ENCODE results near the gene CHAT.

Gene CHAT

GRCh38 chr10:49612513-49613164 lies 1.2 kb upstream of the CHAT start:
- DNase-seq: no peak

GRCh38 chr10:49613165-49613881 lies 514 bp upstream of the CHAT start:
- DNase-seq: no peak

- no peak for DNase-seq
These were observed 683 bp downstream of the CHAT start for GRCh38 chr10:49614242-49615198.

- no peak for DNase-seq
These were observed 1.4 kb downstream of the CHAT start for GRCh38 chr10:49615213-49615612.

- no peak for DNase-seq
These were observed 1.9 kb downstream of the CHAT start for GRCh38 chr10:49615721-49616120.

GRCh38 chr10:49616421-49617101 lies 2.7 kb downstream of the CHAT start:
- no peak for DNase-seq

GRCh38 chr10:49617121-49618020 lies 3.5 kb downstream of the CHAT start:
- DNase-seq: no peak

GRCh38 chr10:49618821-49619220 lies 5.0 kb downstream of the CHAT start:
- no peak for DNase-seq

GRCh38 chr10:49619613-49620012 lies 5.8 kb downstream of the CHAT start:
- DNase-seq: no peak

- no peak for DNase-seq
These were observed 6.5 kb downstream of the CHAT start for GRCh38 chr10:49620286-49620810.

GRCh38 chr10:49620841-49621378 lies 7.1 kb downstream of the CHAT start:
- DNase-seq: no peak

GRCh38 chr10:49621561-49621960 lies 7.7 kb downstream of the CHAT start:
- no peak for DNase-seq

- no peak for DNase-seq
These were observed 8.9 kb downstream of the CHAT start for GRCh38 chr10:49622426-49623425.

- no peak for DNase-seq
These were observed 10.8 kb downstream of the CHAT start for GRCh38 chr10:49624629-49625028.

- DNase-seq: no peak
These were observed 11.6 kb downstream of the CHAT start for GRCh38 chr10:49625411-49625810.

GRCh38 chr10:49627038-49627437 lies 13.2 kb downstream of the CHAT start:
- no peak for DNase-seq

GRCh38 chr10:49627644-49628247 lies 13.9 kb downstream of the CHAT start:
- no peak for DNase-seq

- DNase-seq: no peak
These were observed 14.8 kb downstream of the CHAT start for GRCh38 chr10:49628599-49628998.

GRCh38 chr10:49629431-49629881 lies 15.6 kb downstream of the CHAT start:
- DNase-seq: no peak

Data from activated naive CD4-positive, alpha-beta T cell treated with anti-CD3 and anti-CD28 coated beads, Interleukin-2, amount 50 U/mL, for 16 hours (primary cell).